Neutrophil (primary cell): ENCODE data around the gene RTF2.
"Not testable (repeated sequence)": the region's sequence is repeated elsewhere in the genome, so short reads cannot be mapped to it uniquely, and the experiment has no call there.

Experiments used
- H3K27ac ChIP-seq: fragments of 200-600 bp; sonication (generic); 2 replicates; pipeline ENCODE4 v1.5.1; 2016; ENCODE audit warnings: mild to moderate bottlenecking, moderate library complexity
- H3K27me3 ChIP-seq: fragments of 200-600 bp; sonication (generic); 2 replicates; pipeline ENCODE4 v1.6.0; 2016; ENCODE audit warnings: mild to moderate bottlenecking
- H3K36me3 ChIP-seq: fragments of 200-600 bp; sonication (generic); 2 replicates; pipeline ENCODE4 v1.5.1; 2017
- H3K4me1 ChIP-seq, 2 experiments: fragments of 200-600 bp in 1 of 2; sonication (generic) in 1 of 2; 1 replicate in 1 of 2; 2 replicates in 1 of 2; pipeline versions ENCODE4 v1.5.1 to v1.6.1; 2013 to 2016; ENCODE audit warnings: low read depth in 1 of 2, low read length in 1 of 2, mild to moderate bottlenecking in 1 of 2, moderate library complexity in 1 of 2; ENCODE audit not compliant: control insufficient read depth in 1 of 2, insufficient read depth in 1 of 2
- H3K4me3 ChIP-seq, 2 experiments: fragments of 200-600 bp in 1 of 2; sonication (generic) in 1 of 2; 1 replicate in 1 of 2; 2 replicates in 1 of 2; pipeline ENCODE4 v1.5.1; 2013 to 2016; ENCODE audit warnings: low read depth in 1 of 2, low read length in 1 of 2, mild to moderate bottlenecking in 1 of 2, moderate library complexity in 1 of 2
- H3K9me3 ChIP-seq: fragments of 200-600 bp; sonication (generic); 2 replicates; pipeline ENCODE4 v1.5.1; 2016
- TF ChIP-seq, protein P1 (sequence below): fragments of 200-600 bp; sonication (generic); IDR thresholded peaks from 2 replicates; pipeline ENCODE4 v1.5.1; 2016; ENCODE audit warnings: antibody characterized with exemption

Gene RTF2

DNA sequence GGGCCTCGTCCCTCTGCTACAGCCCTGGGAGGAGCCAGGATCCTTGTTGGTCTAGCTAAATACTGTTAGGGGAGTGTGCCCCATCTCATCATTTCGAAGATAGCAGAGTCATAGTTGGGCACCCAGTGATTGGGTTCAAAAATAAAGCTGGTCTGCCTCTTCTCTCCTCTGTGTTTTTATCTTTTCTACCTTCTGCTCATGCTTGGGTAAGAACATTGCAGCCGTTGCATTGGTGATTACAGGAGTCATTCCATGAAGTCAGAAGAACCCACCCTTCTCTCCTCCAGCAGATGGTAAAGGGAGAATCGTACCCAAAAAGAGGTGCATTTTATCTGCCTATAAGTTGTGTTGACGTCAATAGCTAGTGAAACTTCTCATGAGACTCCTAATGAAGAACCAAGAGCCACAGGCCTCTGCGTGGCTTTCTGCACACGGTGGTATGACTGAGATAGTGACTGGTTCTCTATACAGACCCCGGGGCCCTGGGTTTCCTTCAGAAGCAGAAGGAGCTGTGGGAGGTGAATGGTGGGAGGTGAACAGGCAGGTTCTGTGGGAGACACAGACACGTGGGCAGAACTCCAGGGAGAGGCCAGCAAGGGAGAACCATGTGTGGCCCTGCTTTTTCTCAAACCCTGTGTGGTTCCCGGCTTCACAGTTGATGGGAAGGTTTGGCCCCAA lies 50.4 kb downstream of the RTF2 start:
- Histone ChIP-seq H3K27me3 (no peaks in the 10 kb centered on the region), H3K4me1 (no peaks in the 10 kb centered on the region), H3K36me3 (peaks cover 81% of the 10 kb centered on the region), H3K27ac (no peak overlapping the region), H3K4me3 (no peak overlapping the region), H3K9me3 (peaks cover 15% of the 10 kb centered on the region)
- TF ChIP-seq, protein P1, sequence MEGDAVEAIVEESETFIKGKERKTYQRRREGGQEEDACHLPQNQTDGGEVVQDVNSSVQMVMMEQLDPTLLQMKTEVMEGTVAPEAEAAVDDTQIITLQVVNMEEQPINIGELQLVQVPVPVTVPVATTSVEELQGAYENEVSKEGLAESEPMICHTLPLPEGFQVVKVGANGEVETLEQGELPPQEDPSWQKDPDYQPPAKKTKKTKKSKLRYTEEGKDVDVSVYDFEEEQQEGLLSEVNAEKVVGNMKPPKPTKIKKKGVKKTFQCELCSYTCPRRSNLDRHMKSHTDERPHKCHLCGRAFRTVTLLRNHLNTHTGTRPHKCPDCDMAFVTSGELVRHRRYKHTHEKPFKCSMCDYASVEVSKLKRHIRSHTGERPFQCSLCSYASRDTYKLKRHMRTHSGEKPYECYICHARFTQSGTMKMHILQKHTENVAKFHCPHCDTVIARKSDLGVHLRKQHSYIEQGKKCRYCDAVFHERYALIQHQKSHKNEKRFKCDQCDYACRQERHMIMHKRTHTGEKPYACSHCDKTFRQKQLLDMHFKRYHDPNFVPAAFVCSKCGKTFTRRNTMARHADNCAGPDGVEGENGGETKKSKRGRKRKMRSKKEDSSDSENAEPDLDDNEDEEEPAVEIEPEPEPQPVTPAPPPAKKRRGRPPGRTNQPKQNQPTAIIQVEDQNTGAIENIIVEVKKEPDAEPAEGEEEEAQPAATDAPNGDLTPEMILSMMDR, result no peak

DNA sequence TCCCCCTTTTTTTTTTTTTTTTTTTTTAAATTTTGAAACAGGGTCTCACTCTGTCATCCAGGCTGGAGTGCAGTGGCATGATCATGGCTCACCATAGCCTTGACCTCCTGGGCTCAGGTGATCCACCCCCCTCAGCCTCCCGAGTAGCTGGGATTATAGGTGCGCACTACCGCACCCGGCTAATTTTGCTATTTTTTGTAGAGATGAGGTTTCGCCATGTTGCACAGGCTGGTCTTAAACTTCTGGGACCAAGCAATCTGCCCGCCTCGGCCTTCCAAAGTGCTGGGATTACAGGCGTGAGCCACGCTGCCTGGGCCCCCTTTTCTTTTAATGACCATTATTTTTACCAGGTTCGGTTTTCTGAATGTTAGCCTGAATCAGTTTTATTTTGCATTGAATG lies 51.1 kb downstream of the RTF2 start:
- Histone ChIP-seq H3K36me3 (peaks cover 74% of the 10 kb centered on the region), H3K27me3 (no peaks in the 10 kb centered on the region), H3K4me3 (no peak overlapping the region), H3K27ac (no peak overlapping the region), H3K4me1 (no peaks in the 10 kb centered on the region), H3K9me3 (peaks cover 15% of the 10 kb centered on the region)
- TF ChIP-seq, protein P1, result no peak

DNA sequence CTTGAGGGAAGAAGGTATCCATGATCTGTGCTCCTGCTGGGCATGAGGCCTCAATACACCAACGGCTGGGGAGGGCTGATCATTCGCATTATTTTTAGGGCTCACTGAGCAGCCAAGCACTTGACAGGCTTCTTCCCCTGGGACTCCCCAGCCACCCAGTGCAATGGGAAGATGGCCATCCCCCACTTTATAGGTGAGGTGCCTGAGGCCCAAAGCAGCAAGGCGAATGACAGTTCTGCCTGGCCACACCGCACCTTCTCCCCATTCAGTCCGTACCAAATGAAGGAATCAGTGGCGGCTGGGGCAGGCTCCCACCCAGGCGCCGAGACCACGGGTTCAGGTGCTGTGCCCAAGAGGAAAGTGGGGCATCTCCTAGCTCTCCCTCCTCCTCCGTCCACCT lies 51.8 kb downstream of the RTF2 start:
- TF ChIP-seq, protein P1, result no peak
- Histone ChIP-seq H3K36me3 (peaks cover 67% of the 10 kb centered on the region), H3K9me3 (peaks cover 15% of the 10 kb centered on the region), H3K4me3 (no peak overlapping the region), H3K4me1 (no peaks in the 10 kb centered on the region), H3K27me3 (no peaks in the 10 kb centered on the region), H3K27ac (no peak overlapping the region)

DNA sequence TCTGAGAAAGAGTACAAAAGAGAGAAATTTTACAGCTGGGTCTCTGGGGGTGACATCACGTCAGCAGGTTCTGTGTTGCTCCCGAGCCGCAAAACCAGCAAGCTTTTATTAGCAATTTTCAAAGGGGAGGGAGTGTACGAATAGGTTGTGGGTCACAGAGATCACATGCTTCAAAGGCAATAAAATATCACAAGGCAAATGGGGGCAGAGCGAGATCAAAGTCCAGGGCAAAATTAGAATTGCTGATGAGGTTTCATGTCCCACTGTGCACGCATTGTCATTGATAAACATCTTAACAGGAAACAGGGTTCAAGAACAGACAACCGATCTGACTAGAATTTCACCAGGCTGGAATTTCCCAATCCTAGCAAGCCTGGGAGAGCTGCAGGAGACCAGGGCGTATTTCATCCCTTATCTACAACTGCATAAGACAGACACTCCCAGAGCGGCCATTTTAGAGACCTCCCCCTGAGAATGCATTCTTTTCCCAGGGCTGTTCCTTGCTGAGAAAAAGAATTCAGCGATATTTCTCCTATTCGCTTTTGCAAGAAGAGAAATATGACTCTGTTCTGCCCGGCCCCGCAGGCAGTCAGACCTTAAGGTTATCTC lies 52.4 kb downstream of the RTF2 start:
- Histone ChIP-seq H3K9me3 (peaks cover 15% of the 10 kb centered on the region), H3K36me3 (peaks cover 61% of the 10 kb centered on the region)
- H3K27ac ChIP-seq, H3K4me1 ChIP-seq, H3K4me3 ChIP-seq, H3K27me3 ChIP-seq: not testable (repeated sequence)

DNA sequence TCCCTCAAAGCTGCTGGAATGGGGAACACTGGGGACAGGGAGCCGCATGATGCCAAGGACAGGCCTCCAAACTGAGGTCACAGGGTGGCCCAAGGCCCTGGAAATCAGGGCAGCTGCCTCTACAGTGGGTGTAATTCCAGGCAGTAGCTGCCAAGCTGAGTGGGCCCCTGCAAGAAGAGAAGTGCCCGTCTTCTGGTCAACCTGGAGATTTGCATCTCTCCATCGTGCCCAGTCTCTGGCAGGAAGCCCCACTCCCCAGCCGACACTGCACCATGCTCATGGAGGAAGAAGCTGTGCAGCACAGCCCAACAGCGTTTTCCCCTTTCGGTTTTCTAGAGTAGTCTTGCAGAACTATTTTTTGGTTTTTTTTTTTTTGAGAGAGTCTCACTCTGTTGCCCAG lies 53.9 kb downstream of the RTF2 start:
- Histone ChIP-seq H3K4me3 (no peak overlapping the region), H3K27ac (no peak overlapping the region), H3K27me3 (no peaks in the 10 kb centered on the region), H3K9me3 (peaks cover 15% of the 10 kb centered on the region), H3K4me1 (no peaks in the 10 kb centered on the region), H3K36me3 (peaks cover 46% of the 10 kb centered on the region)
- TF ChIP-seq, protein P1, result no peak

DNA sequence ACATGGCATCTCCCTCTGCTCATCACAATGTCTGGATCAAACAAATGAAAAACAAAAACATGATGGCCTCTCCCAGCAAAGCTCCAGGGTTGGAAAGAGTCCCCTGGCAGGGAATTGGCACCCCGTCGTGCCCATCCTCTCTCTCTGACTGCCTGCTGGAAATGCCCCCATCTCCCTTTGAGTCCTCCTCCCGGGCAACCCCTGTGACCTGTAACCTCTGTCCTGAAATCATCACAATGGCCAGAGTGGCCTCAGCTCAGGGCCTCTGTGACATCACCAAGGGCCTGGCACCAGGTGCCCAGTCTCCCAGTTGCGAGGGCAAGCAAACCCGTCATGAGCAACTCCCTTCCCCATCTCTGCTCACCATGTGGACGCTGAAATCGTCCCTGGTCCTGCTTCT lies 56.0 kb downstream of the RTF2 start, which contains the start of gene FAM209A:
Gene FAM209A (plus strand): TSS at position 301 of the 400 bp plus-strand sequence. CDS start 65 bp downstream, at position 366.
- Histone ChIP-seq H3K9me3 (peaks cover 15% of the 10 kb centered on the region), H3K36me3 (peaks cover 25% of the 10 kb centered on the region)
- not testable (repeated sequence) for H3K27ac ChIP-seq, H3K4me3 ChIP-seq, H3K27me3 ChIP-seq, H3K4me1 ChIP-seq
